Thoracic aorta (tissue), 2 donors: Measurements from ENCODE around the gene CYP4F12. TPM values are rescaled to one million over a fixed set of nuclear protein-coding genes. Genes with fewer than 3 reads are reported as not detected.

Source experiments
- ATAC-seq: fragments of 150-250 bp; one replicate; pipeline ENCODE4 v1.8.0; 2017; ENCODE audit warnings: low read depth; ENCODE audit not compliant: insufficient number of reproducible peaks, low FRiP score
- DNase-seq: peaks from one replicate; pipeline ENCODE4 v3.0.0-alpha.2; 2020; ENCODE audit warnings: low spot score
- H3K27ac ChIP-seq, 2 donors: fragments of 200-600 bp; sonication (generic); 1 replicate in 1 of 2; 2 replicates in 1 of 2; pipeline ENCODE4 v1.5.1; 2016; ENCODE audit warnings: mild to moderate bottlenecking in 2 of 2, moderate library complexity in 2 of 2
- H3K27me3 ChIP-seq: fragments of 200-600 bp; sonication (generic); replicated peaks from 2 replicates; pipeline ENCODE4 v1.6.0; 2016; ENCODE audit warnings: mild to moderate bottlenecking; ENCODE audit not compliant: insufficient read depth
- H3K36me3 ChIP-seq: fragments of 200-600 bp; sonication (generic); one replicate; pipeline ENCODE4 v1.5.1; 2016
- H3K4me1 ChIP-seq, 2 donors: fragments of 200-600 bp; sonication (generic); 1 replicate in 1 of 2; 2 replicates in 1 of 2; pipeline versions ENCODE4 v1.5.1 to v1.6.0; 2016; ENCODE audit warnings: low read depth in 2 of 2, mild to moderate bottlenecking in 1 of 2; ENCODE audit not compliant: control insufficient read depth in 1 of 2
- H3K4me3 ChIP-seq: fragments of 200-600 bp; sonication (generic); 2 replicates; pipeline ENCODE4 v1.5.1; 2016; ENCODE audit warnings: mild to moderate bottlenecking
- H3K9me3 ChIP-seq: fragments of 200-600 bp; sonication (generic); 2 replicates; pipeline ENCODE4 v1.5.1; 2016
- CTCF ChIP-seq: fragments of 200-600 bp; sonication (generic); IDR thresholded peaks from one replicate; pipeline ENCODE4 v1.5.1; 2019; ENCODE audit warnings: antibody characterized with exemption
- total RNA-seq, 2 donors: library from RNA; depleted of rRNA; stranded (reverse); fragments of >200 nt; gene quantifications; one replicate each; pipeline versions ENCODE4 v1.1.0 to v1.2.3, GENCODE V29; 2016

CYP4F12 gene
- total RNA-seq, 2 donors from 2014 or later: 4.6 to 4.7 TPM

GRCh38 chr19:15666883-15667282, 6.0 kb upstream of the CYP4F12 start:
- Histone ChIP-seq H3K27me3 (no peaks in the 10 kb centered on the region), H3K4me3 (no peak overlapping the region), H3K9me3 (no peaks in the 10 kb centered on the region), H3K4me1 (no peaks in the 10 kb centered on the region), H3K27ac (no peak overlapping the region), H3K36me3 (no peaks in the 10 kb centered on the region)
- DNase-seq (no peak), ATAC-seq (no peak)
- no peak for TF ChIP-seq CTCF

- peaks cover 0 to 14% of the 10 kb centered on the region in 2 donors for H3K4me1 ChIP-seq
- H3K4me3 ChIP-seq: no peak overlapping the region
- TF ChIP-seq CTCF: no peak
- H3K9me3 ChIP-seq: no peaks in the 10 kb centered on the region
- no peak overlapping the region for H3K27ac ChIP-seq
- H3K36me3 ChIP-seq: no peaks in the 10 kb centered on the region
- H3K27me3 ChIP-seq: no peaks in the 10 kb centered on the region
- DNase-seq (no peak), ATAC-seq (no peak)
Observed at GRCh38 chr19:15669440-15669839, 3.4 kb upstream of the CYP4F12 start.

- Histone ChIP-seq H3K9me3 (no peaks in the 10 kb centered on the region), H3K4me3 (no peak overlapping the region), H3K27me3 (no peaks in the 10 kb centered on the region), H3K27ac (no peak overlapping the region), H3K4me1 (peaks cover 0 to 14% of the 10 kb centered on the region in 2 donors), H3K36me3 (no peaks in the 10 kb centered on the region)
- ATAC-seq (no peak), DNase-seq (no peak)
- TF ChIP-seq CTCF: no peak
Observed at GRCh38 chr19:15669891-15670290, 3.0 kb upstream of the CYP4F12 start.

GRCh38 chr19:15671237-15671821, 1.6 kb upstream of the CYP4F12 start:
- Histone ChIP-seq H3K27ac (no peak overlapping the region), H3K36me3 (no peaks in the 10 kb centered on the region), H3K9me3 (no peaks in the 10 kb centered on the region), H3K4me1 (peaks cover 0 to 14% of the 10 kb centered on the region in 2 donors), H3K4me3 (no peak overlapping the region), H3K27me3 (no peaks in the 10 kb centered on the region)
- DNase-seq (no peak), ATAC-seq (no peak)
- no peak for TF ChIP-seq CTCF

GRCh38 chr19:15671891-15672579, 852 bp upstream of the CYP4F12 start:
- Histone ChIP-seq H3K4me1 (peaks cover 0 to 14% of the 10 kb centered on the region in 2 donors), H3K36me3 (no peaks in the 10 kb centered on the region), H3K27ac (no peak overlapping the region), H3K27me3 (no peaks in the 10 kb centered on the region), H3K4me3 (no peak overlapping the region), H3K9me3 (no peaks in the 10 kb centered on the region)
- no peak for DNase-seq
- TF ChIP-seq CTCF: no peak
- ATAC-seq: no peak
